Ovary (tissue), 9 donors: Measurements from ENCODE around the gene ZNF117. TPM values are rescaled to one million over a fixed set of nuclear protein-coding genes. Genes with fewer than 3 reads are reported as not detected.
"Not testable (repeated sequence)": the region's sequence is repeated elsewhere in the genome, so short reads cannot be mapped to it uniquely, and the experiment has no call there.

ENCODE experiments used
- DNase-seq, 5 donors: peaks; one replicate each; pipeline ENCODE4 v3.0.0-alpha.2; 2019 to 2020
- H3K27ac ChIP-seq, 2 donors: fragments of 200-600 bp; one replicate each; pipeline versions ENCODE4 v1.5.1 to v1.8.0; 2019 to 2022
- H3K27me3 ChIP-seq: fragments of 200-600 bp; one replicate; pipeline ENCODE4 v1.8.0; 2022
- H3K36me3 ChIP-seq: fragments of 200-600 bp; sonication (generic); one replicate; pipeline ENCODE4 v1.5.1; 2019
- H3K4me1 ChIP-seq: one replicate; pipeline ENCODE4 v1.8.1; 2013; ENCODE audit warnings: mild to moderate bottlenecking, moderate library complexity; ENCODE audit not compliant: insufficient read depth
- H3K4me3 ChIP-seq: fragments of 200-600 bp; sonication (generic); one replicate; pipeline ENCODE4 v1.5.1; 2017
- H3K9me3 ChIP-seq, 2 donors: fragments of 200-600 bp in 1 of 2; sonication (generic) in 1 of 2; one replicate each; pipeline versions ENCODE4 v1.5.1 to v1.8.1; 2013 to 2019; ENCODE audit warnings: mild to moderate bottlenecking in 1 of 2, moderate library complexity in 1 of 2
- CTCF ChIP-seq, 3 donors: fragments of 450-650 bp in 2 of 3; fragments of 200-600 bp in 1 of 3; IDR thresholded peaks; one replicate each; pipeline versions ENCODE4 v1.5.1 to v1.8.0; 2016 to 2022; ENCODE audit warnings: antibody characterized with exemption in 3 of 3, mild to moderate bottlenecking in 1 of 3
- EP300 ChIP-seq: sonication (generic); formaldehyde crosslinking; IDR thresholded peaks from one replicate; pipeline ENCODE4 v1.6.1; 2017; ENCODE audit warnings: antibody characterized with exemption
- POLR2A ChIP-seq: fragments of 450-650 bp; IDR thresholded peaks from one replicate; pipeline ENCODE4 v1.6.1; 2017; ENCODE audit warnings: antibody characterized with exemption, mild to moderate bottlenecking, moderate library complexity
- WGBS, 3 donors: extraction: QIAGEN DNeasy Blood & Tissue Kit in 1 of 3; methylation state at CpG; one replicate each; pipeline versions ENCODE4 v1.1.5 to v1.1.7; 2013 to 2017; 5-methylcytosine and 5-hydroxymethylcytosine counted together
- intact Hi-C, 4 donors: fragments of 100-400 bp; cut with DNase I; formaldehyde crosslinking; loops; one replicate each; pipeline versions ENCODE4 v1.11.0 to v1.15.1; 2022 to 2023
- polyA plus RNA-seq, 2 donors: library from polyadenylated mRNA; stranded (reverse); fragments of 200-250 nt in 1 of 2; fragments of 350-450 nt in 1 of 2; fragmentation: Illumina TruSeq in 1 of 2; extraction: RNeasy Lipid Tissue Mini Kit (QIAGEN cat#74804) in 1 of 2; gene quantifications; one replicate each; pipeline ENCODE4 v1.2.3, GENCODE V29; 2013 to 2014
- total RNA-seq, 7 donors: library from RNA; depleted of rRNA in 2 of 7; stranded (reverse); fragments of >200 nt in 2 of 7; fragmentation: NEBNext Ultra II Directional in 3 of 7; extraction: Animal tissue kit (Norgen Biotek cat#: 25700) in 3 of 7; gene quantifications; one replicate each; pipeline versions ENCODE4 v1.1.0 to v1.2.4, GENCODE V29; 2016 to 2023
- donor health status: DM: no; HTN: no; CAD: no; lungs with moderate emphysema.
- donor health status: DM: no; HTN: no; CAD: no.
- donor health status: Bipolar disorder and iron deficiency.
- donor health status: DM: yes; HTN: yes; CAD: no.
- donor health status: DM: no; HTN: no; CAD: no.
- donor health status: DM: yes; HTN: yes; CAD: no.

Gene ZNF117
- total and polyA plus RNA-seq, 9 donors = 2.9 to 18.4 (median 11.4) TPM

GRCh38 chr7:64945503-64946175 is 45.2 kb downstream of the ZNF117 start:
- DNase-seq = no peak
- intact Hi-C loops = no loop called here
- H3K4me3 ChIP-seq = no peak overlapping the region
- H3K4me1 ChIP-seq = peaks cover 7% of the 10 kb centered on the region
- WGBS, 3 donors = 18 to 46% (median 44%) methylated on average over 2 of the region's 2 CpGs
- no peak overlapping the region for H3K27ac ChIP-seq
- TF ChIP-seq CTCF (IDR thresholded peaks at IDR 0.05) (no peak), EP300 (no peak), POLR2A (no peak)
- no peaks in the 10 kb centered on the region for H3K27me3 ChIP-seq
- no peaks in the 10 kb centered on the region for H3K9me3 ChIP-seq
- H3K36me3 ChIP-seq = no peaks in the 10 kb centered on the region

- 81 to 88% (median 87%) methylated on average over 5 of the region's 5 CpGs for WGBS, 3 donors
- H3K36me3 ChIP-seq, H3K4me3 ChIP-seq, DNase-seq, H3K27me3 ChIP-seq, intact Hi-C loops, H3K9me3 ChIP-seq, H3K27ac ChIP-seq, H3K4me1 ChIP-seq: not testable (repeated sequence)
These were observed 46.0 kb downstream of the ZNF117 start for GRCh38 chr7:64944667-64945502.

GRCh38 chr7:64940021-64940420 is 50.8 kb downstream of the ZNF117 start:
- H3K27me3 ChIP-seq, intact Hi-C loops, H3K27ac ChIP-seq, H3K9me3 ChIP-seq, H3K4me3 ChIP-seq, DNase-seq, H3K4me1 ChIP-seq, H3K36me3 ChIP-seq: not testable (repeated sequence)
- WGBS, 3 donors = 92 to 96% (median 95%) methylated on average over 6 of the region's 6 CpGs

GRCh38 chr7:64938540-64938939 is 52.3 kb downstream of the ZNF117 start:
- Histone ChIP-seq H3K9me3 (no peaks in the 10 kb centered on the region), H3K4me3 (no peak overlapping the region), H3K27me3 (no peaks in the 10 kb centered on the region), H3K36me3 (no peaks in the 10 kb centered on the region), H3K27ac (no peak overlapping the region), H3K4me1 (no peaks in the 10 kb centered on the region)
- intact Hi-C loops = no loop called here
- DNase-seq = no peak
- 68 to 80% (median 76%) methylated on average over 1 of the region's 1 CpG for WGBS, 3 donors
- TF ChIP-seq EP300 (no peak), POLR2A (no peak), CTCF (IDR thresholded peaks at IDR 0.05) (no peak)

- no peak for TF ChIP-seq POLR2A
- TF ChIP-seq EP300 = no peak
- no peak for TF ChIP-seq CTCF (IDR thresholded peaks at IDR 0.05)
- no peak overlapping the region for H3K27ac ChIP-seq
- H3K9me3 ChIP-seq = no peaks in the 10 kb centered on the region
- DNase-seq = no peak
- no peaks in the 10 kb centered on the region for H3K27me3 ChIP-seq
- intact Hi-C loops = no loop called here
- H3K4me3 ChIP-seq = no peak overlapping the region
- no peaks in the 10 kb centered on the region for H3K4me1 ChIP-seq
- 94 to 100% (median 96%) methylated on average over 1 of the region's 1 CpG for WGBS, 3 donors
- no peaks in the 10 kb centered on the region for H3K36me3 ChIP-seq
These were observed 56.4 kb downstream of the ZNF117 start for GRCh38 chr7:64934478-64934877.

GRCh38 chr7:64928252-64929187 is 62.3 kb downstream of the ZNF117 start:
- H3K4me3 ChIP-seq, H3K27ac ChIP-seq, DNase-seq, intact Hi-C loops, H3K36me3 ChIP-seq, H3K27me3 ChIP-seq, H3K9me3 ChIP-seq, H3K4me1 ChIP-seq: not testable (repeated sequence)
- WGBS, 3 donors = 93 to 99% (median 96%) methylated on average over 4 of the region's 4 CpGs
